ENCODE results near the gene NRCAM. TPM values are rescaled to one million over a fixed set of nuclear protein-coding genes. Genes with fewer than 3 reads are reported as not detected.
A peak's percentile ranks its signal among the peaks of the same experiment; 100 is the strongest.

NRCAM gene
- total and polyA plus RNA-seq, 2 of the 8 experiments (the other 6 are each of a cell fraction or from before 2014, with no cell fraction given): 2.7 to 3.8 TPM

DNA sequence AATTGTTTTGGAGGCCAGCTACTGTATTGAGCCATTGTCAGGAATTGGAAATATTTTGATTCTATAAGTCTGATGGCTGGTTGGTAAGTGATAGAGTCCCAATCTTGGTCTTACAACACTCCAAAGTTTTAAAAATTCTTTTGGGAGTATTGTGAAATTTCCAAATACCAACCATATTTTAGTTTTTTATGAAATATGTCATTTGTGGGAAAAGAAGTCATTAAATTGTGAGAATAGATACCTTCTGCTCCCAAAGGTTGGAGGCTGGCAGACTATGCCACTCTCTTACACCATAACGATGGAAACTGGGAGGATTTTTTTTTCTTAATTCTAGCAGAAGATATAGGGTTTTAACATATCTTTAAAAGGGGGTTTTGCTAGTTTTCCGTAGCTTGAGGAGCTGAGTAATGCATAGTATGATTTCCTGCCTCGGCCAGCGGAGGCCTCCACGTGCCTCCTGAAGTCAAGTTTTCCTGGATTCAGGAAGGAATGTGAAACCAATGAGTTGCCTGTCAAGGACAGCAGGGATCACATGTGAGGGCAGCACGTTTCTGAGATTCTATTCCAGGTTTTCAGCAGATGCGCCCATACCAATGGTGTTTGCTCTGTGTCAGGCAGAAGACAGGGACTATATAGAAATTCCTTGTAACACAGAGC, 233.9 kb downstream of the NRCAM start:
- FAIRE-seq (peak; percentile 36), DNase-seq (ENCODE audit: low read depth in 1 of 2, low spot score in 2 of 2) (no peak)
- Histone ChIP-seq H2BK5ac (ENCODE audit: low read depth, low read length) (no peak overlapping the region), H4K8ac (ENCODE audit: extremely low read depth, insufficient read depth, low read length) (no peak overlapping the region), H3K79me1 (ENCODE audit: low read depth, low read length) (no peaks in the 10 kb centered on the region), H3K36me3 (ENCODE audit: control insufficient read depth in 2 of 4, insufficient read depth in 4 of 4, low read length in 3 of 4) (no peaks in the 10 kb centered on the region), H2AFZ (ENCODE audit: low read length) (no peak overlapping the region), H3K18ac (ENCODE audit: extremely low read depth, low read length) (no peak overlapping the region), H2BK12ac (ENCODE audit: low read depth, low read length) (no peak overlapping the region), H3K23me2 (ENCODE audit: low read depth, low read length) (no peaks in the 10 kb centered on the region), H3K56ac (replicated peaks; ENCODE audit: insufficient read length, low read depth, low read length) (no peak overlapping the region), H3K27me3 (replicated peaks in 1 of 4; ENCODE audit: control insufficient read depth in 3 of 4, extremely low read depth in 1 of 4, insufficient read depth in 3 of 4, low read length in 3 of 4) (no peaks in the 10 kb centered on the region), H4K91ac (replicated peaks; ENCODE audit: insufficient read length, low read length) (no peak overlapping the region), H3K23ac (ENCODE audit: insufficient read length) (no peak overlapping the region), H3K4ac (replicated peaks; ENCODE audit: insufficient read length, low read depth, low read length) (no peak overlapping the region), H2BK120ac (replicated peaks; ENCODE audit: low read depth, low read length) (no peak overlapping the region), H3K14ac (ENCODE audit: insufficient read length) (no peak overlapping the region), H3K4me2 (ENCODE audit: insufficient read depth in 1 of 2, low read depth in 2 of 2, low read length in 2 of 2) (no peak overlapping the region), H3K4me1 (replicated peaks in 1 of 4; ENCODE audit: control insufficient read depth in 3 of 4, insufficient read depth in 4 of 4, low read length in 3 of 4) (peaks cover 0 to 5% (median 0%) of the 10 kb centered on the region in 4 experiments; a peak in 1 of 7 replicates), H4K20me1 (replicated peaks in 1 of 2; ENCODE audit: control insufficient read depth in 1 of 2, insufficient read depth in 2 of 2, low read length in 2 of 2) (no peaks in the 10 kb centered on the region), H2AK5ac (ENCODE audit: low read depth, low read length) (no peak overlapping the region), H3K27ac (ENCODE audit: low read depth, low read length) (no peak overlapping the region), H2BK20ac (ENCODE audit: low read length) (no peak overlapping the region), H3K4me3 (ENCODE audit: extremely low read depth in 1 of 4, insufficient read depth in 2 of 4, low read depth in 3 of 4, low read length in 4 of 4) (no peak overlapping the region), H3K79me2 (ENCODE audit: control insufficient read depth in 1 of 2, insufficient read depth in 2 of 2, low read length in 2 of 2) (no peaks in the 10 kb centered on the region), H2BK15ac (ENCODE audit: low read length) (no peak overlapping the region), H3K9me3 (ENCODE audit: insufficient read depth in 2 of 2, low read depth in 1 of 2, low read length in 1 of 2) (no peaks in the 10 kb centered on the region), H3K9ac (replicated peaks in 1 of 4; ENCODE audit: extremely low read depth in 1 of 4, low read depth in 3 of 4, low read length in 3 of 4) (no peak overlapping the region), H4K5ac (ENCODE audit: insufficient read length, low read depth, low read length) (no peak overlapping the region)
- CTCF ChIA-PET (ENCODE audit: partially characterized antibody): interaction anchor here (0.6 to 2.7 kb wide), 12 partner anchors 9 to 480 kb away, joined by 3 to 10 read pairs (median 3); no protein-coding TSS in a partner anchor
- TF ChIP-seq SIN3A (conservative IDR thresholded peaks at IDR 0.05 in 1 of 2, IDR thresholded peaks at IDR 0.05 in 1 of 2; ENCODE audit: low read depth in 1 of 2, low read length in 2 of 2): peak; percentile 18 to 45; a peak in 1 of 4 replicates
- no peak for TF ChIP-seq JUND (IDR thresholded peaks at IDR 0.05; ENCODE audit: low read length)
- TF ChIP-seq, protein P1, sequence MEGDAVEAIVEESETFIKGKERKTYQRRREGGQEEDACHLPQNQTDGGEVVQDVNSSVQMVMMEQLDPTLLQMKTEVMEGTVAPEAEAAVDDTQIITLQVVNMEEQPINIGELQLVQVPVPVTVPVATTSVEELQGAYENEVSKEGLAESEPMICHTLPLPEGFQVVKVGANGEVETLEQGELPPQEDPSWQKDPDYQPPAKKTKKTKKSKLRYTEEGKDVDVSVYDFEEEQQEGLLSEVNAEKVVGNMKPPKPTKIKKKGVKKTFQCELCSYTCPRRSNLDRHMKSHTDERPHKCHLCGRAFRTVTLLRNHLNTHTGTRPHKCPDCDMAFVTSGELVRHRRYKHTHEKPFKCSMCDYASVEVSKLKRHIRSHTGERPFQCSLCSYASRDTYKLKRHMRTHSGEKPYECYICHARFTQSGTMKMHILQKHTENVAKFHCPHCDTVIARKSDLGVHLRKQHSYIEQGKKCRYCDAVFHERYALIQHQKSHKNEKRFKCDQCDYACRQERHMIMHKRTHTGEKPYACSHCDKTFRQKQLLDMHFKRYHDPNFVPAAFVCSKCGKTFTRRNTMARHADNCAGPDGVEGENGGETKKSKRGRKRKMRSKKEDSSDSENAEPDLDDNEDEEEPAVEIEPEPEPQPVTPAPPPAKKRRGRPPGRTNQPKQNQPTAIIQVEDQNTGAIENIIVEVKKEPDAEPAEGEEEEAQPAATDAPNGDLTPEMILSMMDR (IDR thresholded peaks at IDR 0.05; ENCODE audit: control extremely low read depth in 1 of 3, insufficient read depth in 1 of 3, low read depth in 1 of 3, low read length in 3 of 3): peak; percentile 30 to 38 (median 33)
- TF ChIP-seq RAD21 (IDR thresholded peaks at IDR 0.05 in 1 of 2, conservative IDR thresholded peaks at IDR 0.05 in 1 of 2; ENCODE audit: low read depth in 2 of 2, low read length in 2 of 2): peak; percentile 59 to 65
- TF ChIP-seq, protein P2, sequence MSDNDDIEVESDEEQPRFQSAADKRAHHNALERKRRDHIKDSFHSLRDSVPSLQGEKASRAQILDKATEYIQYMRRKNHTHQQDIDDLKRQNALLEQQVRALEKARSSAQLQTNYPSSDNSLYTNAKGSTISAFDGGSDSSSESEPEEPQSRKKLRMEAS (IDR thresholded peaks at IDR 0.05): peak; percentile 82
- no peak for TF ChIP-seq CTBP2 (IDR thresholded peaks at IDR 0.05; ENCODE audit: borderline replicate concordance, insufficient read depth, insufficient read length, low read length)
- TF ChIP-seq, protein P3, sequence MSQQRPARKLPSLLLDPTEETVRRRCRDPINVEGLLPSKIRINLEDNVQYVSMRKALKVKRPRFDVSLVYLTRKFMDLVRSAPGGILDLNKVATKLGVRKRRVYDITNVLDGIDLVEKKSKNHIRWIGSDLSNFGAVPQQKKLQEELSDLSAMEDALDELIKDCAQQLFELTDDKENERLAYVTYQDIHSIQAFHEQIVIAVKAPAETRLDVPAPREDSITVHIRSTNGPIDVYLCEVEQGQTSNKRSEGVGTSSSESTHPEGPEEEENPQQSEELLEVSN (IDR thresholded peaks at IDR 0.05): peak; percentile 53
- WGBS, 2 experiments (ENCODE audit: extremely low coverage in 1 of 2, insufficient coverage in 1 of 2, insufficient read length in 1 of 2, insufficient replicate concordance in 2 of 2, low coverage in 1 of 2, low lambda C conversion rate in 2 of 2, missing lambda C conversion rate in 1 of 2): 68% methylated on average over 7 of the region's 7 CpGs; no CpG with 5 or more reads in 1 of the 2 experiments
- POLR2A ChIA-PET (ENCODE audit: partially characterized antibody): interaction anchor here (1.0 kb wide), 1 partner anchor 10 kb away, joined by 3 read pairs; no protein-coding TSS in a partner anchor

All from H1 (cell line).